CD4-positive, alpha-beta T cell (primary cell): ENCODE data around the gene DNAH17. TPM values are rescaled to one million over a fixed set of nuclear protein-coding genes. Genes with fewer than 3 reads are reported as not detected.

Source experiments
- ATAC-seq: fragments of 200-7000 bp; cut with Tn5 transposase; one replicate; pipeline ENCODE4 v1.10.0; 2022; ENCODE audit warnings: mild to moderate bottlenecking; ENCODE audit not compliant: poor library complexity
- CTCF ChIA-PET: fragments of 350-600 bp; sonication (Branson Sonifier 250); formaldehyde crosslinking; loops from one replicate; lab custom pipeline; 2021; ENCODE audit warnings: antibody characterized with exemption, inconsistent platforms; lab: Charles Lee
- POLR2A ChIA-PET: fragments of 350-600 bp; sonication (Branson Sonifier 250); formaldehyde crosslinking; loops from one replicate; lab custom pipeline; 2021; ENCODE audit warnings: antibody characterized with exemption, inconsistent platforms; lab: Charles Lee
- DNase-seq, 14 experiments: peaks; one replicate each; pipeline ENCODE4 v3.0.0-alpha.2; 2013 to 2020; ENCODE audit warnings: mixed read lengths in 2 of 14
- H3K27ac ChIP-seq, 2 donors: one replicate each; pipeline versions ENCODE4 v1.5.1 to v1.7.0; 2013; ENCODE audit warnings: low read length in 2 of 2, low read depth in 1 of 2, mild to moderate bottlenecking in 1 of 2
- H3K27me3 ChIP-seq, 2 experiments: 1 replicate in 1 of 2; 2 replicates in 1 of 2; pipeline versions ENCODE4 v1.6.1 to v1.7.0; 2013; ENCODE audit warnings: low read length in 2 of 2, control low read depth in 1 of 2, mild to moderate bottlenecking in 1 of 2, moderate library complexity in 1 of 2; ENCODE audit not compliant: insufficient read depth in 2 of 2, control insufficient read depth in 1 of 2
- H3K36me3 ChIP-seq: one replicate; pipeline ENCODE4 v1.6.1; 2013; ENCODE audit warnings: low read length, control low read depth; ENCODE audit not compliant: insufficient read depth
- H3K4me1 ChIP-seq: one replicate; pipeline ENCODE4 v1.6.1; 2013; ENCODE audit warnings: low read length, control low read depth; ENCODE audit not compliant: insufficient read depth
- H3K4me3 ChIP-seq: one replicate; pipeline ENCODE4 v1.5.1; 2013; ENCODE audit warnings: mild to moderate bottlenecking, low read length, moderate library complexity
- H3K9me3 ChIP-seq, 2 experiments: 1 replicate in 1 of 2; 2 replicates in 1 of 2; pipeline versions ENCODE4 v1.6.1 to v1.7.0; 2013; ENCODE audit warnings: low read length in 2 of 2, mild to moderate bottlenecking in 2 of 2, control low read depth in 1 of 2, moderate library complexity in 1 of 2; ENCODE audit not compliant: control insufficient read depth in 1 of 2, insufficient read depth in 1 of 2
- H3K27ac Mint-ChIP-seq: one replicate; pipeline ENCODE4 v1.8.0; 2020; ENCODE audit warnings: mixed read lengths
- H3K27me3 Mint-ChIP-seq: one replicate; pipeline ENCODE4 v1.8.0; 2021; ENCODE audit warnings: mixed read lengths
- H3K36me3 Mint-ChIP-seq: one replicate; pipeline ENCODE4 v1.8.0; 2021; ENCODE audit warnings: low read depth, mixed read lengths
- H3K4me1 Mint-ChIP-seq: one replicate; pipeline ENCODE4 v1.8.0; 2021; ENCODE audit warnings: low read depth, mixed read lengths
- H3K4me3 Mint-ChIP-seq: one replicate; pipeline ENCODE4 v1.8.0; 2020; ENCODE audit warnings: mild to moderate bottlenecking, mixed read lengths
- H3K9me3 Mint-ChIP-seq: one replicate; pipeline ENCODE4 v1.8.0; 2020; ENCODE audit warnings: mixed read lengths
- CTCF ChIP-seq: fragments of 200-600 bp; IDR thresholded peaks from one replicate; pipeline ENCODE4 v1.8.0; 2022; ENCODE audit warnings: antibody characterized with exemption, mild to moderate bottlenecking
- intact Hi-C, 2 experiments: fragments of 100-400 bp; cut with DNase I in 1 of 2; cut with micrococcal nuclease in 1 of 2; formaldehyde crosslinking; loops; one replicate each; pipeline versions ENCODE4 v1.15.1 to v1.9.0; 2023 to 2025; cut with DNase I, micrococcal nuclease
- total RNA-seq, 174 experiments: library from RNA in 2 of 174; stranded (reverse) in 2 of 174; gene quantifications; one replicate each; pipeline ENCODE4 v1.2.3 and lab custom pipeline; 2021 to 2026

Gene DNAH17
- total RNA-seq, 2 experiments from 2014 or later = 0.14 TPM; not detected in 1

DNA sequence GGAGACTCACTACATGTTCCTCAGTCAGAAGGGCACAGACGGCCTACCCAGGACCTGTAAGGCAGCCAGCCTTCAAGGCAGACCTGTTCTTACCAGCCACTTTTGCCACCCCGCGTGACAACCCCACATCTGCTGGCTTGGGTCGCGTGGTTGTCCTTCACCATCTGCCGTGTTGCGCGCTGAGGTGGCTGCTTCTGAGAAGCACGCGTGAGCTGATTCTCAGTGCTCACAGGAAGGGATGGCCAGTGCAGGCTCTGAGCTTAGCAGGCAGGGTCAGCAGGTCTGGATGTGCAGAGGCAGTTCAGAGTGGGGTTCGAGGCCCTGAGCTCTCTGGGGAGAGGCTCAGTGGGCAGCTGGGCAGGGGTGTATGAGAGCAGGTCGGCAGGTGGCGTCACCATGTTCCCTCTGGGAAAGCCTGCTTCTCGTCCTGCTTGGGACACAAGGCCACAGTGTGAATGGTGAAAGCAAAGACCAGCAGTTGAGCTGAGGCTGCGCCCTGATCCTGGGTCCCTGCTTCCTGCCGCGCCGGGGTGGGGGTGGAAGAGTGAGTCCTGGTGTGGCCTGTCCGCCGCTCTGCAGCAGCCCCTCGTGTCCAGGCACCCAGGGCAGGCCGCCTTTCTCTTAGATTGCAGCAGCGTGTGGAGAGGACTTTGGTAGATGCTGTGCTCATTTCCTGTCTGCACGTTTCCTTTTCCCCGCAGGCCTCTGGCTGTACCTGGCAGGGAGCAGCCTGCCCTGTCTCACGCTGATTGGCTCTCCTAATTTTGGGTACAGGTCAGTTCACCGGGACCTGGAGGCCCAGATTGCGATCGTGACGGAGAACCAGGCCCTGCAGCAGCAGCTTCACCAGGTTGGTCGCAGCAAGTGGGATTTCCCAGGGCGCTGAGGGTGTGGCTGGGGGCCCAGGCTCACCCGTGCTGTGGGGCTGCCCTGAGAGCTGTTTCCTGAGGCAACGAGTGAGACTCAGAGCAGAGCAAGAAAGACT, 162.7 kb downstream of the DNAH17 start:
- ATAC-seq (peak; percentile 77), DNase-seq (peak; percentile 30 to 75 (median 50))
- H3K27ac Mint-ChIP-seq = peak overlapping the region; percentile 91
- TF ChIP-seq CTCF = no peak
- Histone ChIP-seq H3K4me3 (no peak overlapping the region), H3K27ac (peak overlapping the region; percentile 48 to 61), H3K36me3 (peaks cover 27% of the 10 kb centered on the region), H3K4me1 (peaks cover 58% of the 10 kb centered on the region), H3K9me3 (no peaks in the 10 kb centered on the region), H3K27me3 (no peaks in the 10 kb centered on the region)
- CTCF ChIA-PET = no interaction called here
- H3K4me1 Mint-ChIP-seq = peaks cover 74% of the 10 kb centered on the region
- POLR2A ChIA-PET = interaction anchor here (0.6 to 1.7 kb wide), 6 partner anchors 30 to 163 kb away, joined by 3 to 7 read pairs (median 5); partner anchors contain the start of genes PGS1 and SOCS3
- H3K9me3 Mint-ChIP-seq = no peaks in the 10 kb centered on the region
- peaks cover 51% of the 10 kb centered on the region for H3K36me3 Mint-ChIP-seq
- H3K4me3 Mint-ChIP-seq = peak overlapping the region; percentile 57
- no peaks in the 10 kb centered on the region for H3K27me3 Mint-ChIP-seq
- intact Hi-C loops = loop anchor here in 1 of 2 experiments (2.0 to 5.0 kb wide), 2 partner anchors 32 to 164 kb away; no protein-coding TSS in a partner anchor

GRCh38 chr17:78412403-78412802, 164.8 kb downstream of the DNAH17 start:
- Histone ChIP-seq H3K4me1 (peaks cover 72% of the 10 kb centered on the region), H3K4me3 (no peak overlapping the region), H3K36me3 (peaks cover 27% of the 10 kb centered on the region), H3K27me3 (no peaks in the 10 kb centered on the region), H3K27ac (peak overlapping the region in 1 of 2 donors; percentile 61), H3K9me3 (no peaks in the 10 kb centered on the region)
- Mint-ChIP-seq H3K27ac (peak overlapping the region; percentile 91), H3K27me3 (no peaks in the 10 kb centered on the region), H3K4me3 (peak overlapping the region; percentile 62), H3K4me1 (peaks cover 85% of the 10 kb centered on the region), H3K9me3 (no peaks in the 10 kb centered on the region), H3K36me3 (peaks cover 42% of the 10 kb centered on the region)
- TF ChIP-seq CTCF = peak; percentile 38
- intact Hi-C loops = no loop called here
- ATAC-seq (peak; percentile 33), DNase-seq (peak in 7 of 14 experiments; percentile 8 to 67 (median 28))
- CTCF ChIA-PET = interaction anchor here (1.2 kb wide), 1 partner anchor 9 kb away, joined by 5 read pairs; no protein-coding TSS in a partner anchor
- POLR2A ChIA-PET = no interaction called here

- peaks cover 33% of the 10 kb centered on the region for H3K36me3 Mint-ChIP-seq
- ChIA-PET CTCF (interaction anchor here (0.5 to 1.7 kb wide), 2 partner anchors 10 to 259 kb away, joined by 3 to 5 read pairs; no protein-coding TSS in a partner anchor), POLR2A (no interaction called here)
- no peaks in the 10 kb centered on the region for H3K9me3 Mint-ChIP-seq
- TF ChIP-seq CTCF = no peak
- Histone ChIP-seq H3K27me3 (no peaks in the 10 kb centered on the region), H3K36me3 (peaks cover 29% of the 10 kb centered on the region), H3K9me3 (no peaks in the 10 kb centered on the region), H3K4me1 (peaks cover 70% of the 10 kb centered on the region), H3K4me3 (no peak overlapping the region), H3K27ac (no peak overlapping the region)
- H3K4me1 Mint-ChIP-seq = peaks cover 75% of the 10 kb centered on the region
- H3K4me3 Mint-ChIP-seq = no peak overlapping the region
- peak overlapping the region; percentile 91 for H3K27ac Mint-ChIP-seq
- ATAC-seq = no peak
- intact Hi-C loops = no loop called here
- DNase-seq = no peak
- no peaks in the 10 kb centered on the region for H3K27me3 Mint-ChIP-seq
Observed at GRCh38 chr17:78411241-78411857, 165.8 kb downstream of the DNAH17 start.
